CD4-positive, alpha-beta T cell treated with Interleukin-2 at 100 ng/mL for 4 hours (primary cell): ENCODE data around the gene MEGF6.

Experiments
- DNase-seq: peaks from one replicate; pipeline ENCODE4 v3.0.0-alpha.2; 2020; ENCODE audit warnings: low spot score

MEGF6 gene

DNA sequence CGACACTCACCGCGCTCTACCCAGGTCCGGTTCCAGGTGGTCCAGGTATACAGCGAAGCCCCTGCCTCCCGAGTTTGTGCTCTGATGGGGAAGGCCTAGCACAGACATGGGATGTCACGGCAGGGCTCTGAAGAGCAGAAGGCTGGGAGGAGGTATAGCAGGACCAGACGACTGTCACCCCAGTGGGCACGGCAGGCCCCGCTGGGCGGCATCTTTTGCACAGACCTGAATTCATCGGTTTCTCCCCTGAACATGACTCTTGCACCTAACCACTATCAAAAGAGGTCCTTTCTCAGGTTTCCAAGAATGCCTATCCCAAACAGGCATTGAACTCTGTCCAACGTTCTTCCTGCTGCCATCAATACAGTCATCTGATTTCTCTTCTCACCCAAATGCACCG is 126.3 kb downstream of the MEGF6 start:
- no peak for DNase-seq

DNA sequence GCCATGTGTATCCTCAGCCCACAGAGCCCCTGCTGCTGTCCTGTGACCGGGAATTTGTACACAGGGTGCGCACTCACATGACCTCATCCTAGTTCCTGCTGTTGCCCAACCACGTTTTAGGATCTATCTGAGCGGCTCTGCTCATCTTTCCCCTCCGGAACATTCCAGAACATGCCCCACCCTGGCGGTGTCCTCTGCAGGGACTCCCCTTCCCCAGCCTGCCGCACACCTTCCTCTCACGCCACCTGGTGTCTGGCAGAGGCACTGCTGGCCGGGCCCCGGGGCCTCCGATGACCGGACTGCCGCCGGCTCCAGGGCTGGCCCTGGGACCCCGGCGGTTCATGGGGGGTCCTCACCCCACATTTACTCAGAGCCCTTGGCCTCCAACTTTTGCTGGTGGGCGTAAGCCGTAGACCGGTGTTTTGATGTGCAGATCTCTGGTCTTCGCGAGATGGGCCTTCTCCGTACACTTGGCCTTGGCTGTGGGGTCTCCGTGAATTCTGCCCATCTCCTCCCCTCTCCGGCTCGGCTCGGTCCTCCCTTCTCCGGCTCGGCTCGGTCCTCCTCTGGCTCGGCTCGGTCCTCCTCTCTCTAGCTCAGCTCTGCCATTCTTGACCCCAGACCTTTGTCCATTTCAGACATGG is 127.4 kb downstream of the MEGF6 start:
- peak; percentile 16 for DNase-seq

DNA sequence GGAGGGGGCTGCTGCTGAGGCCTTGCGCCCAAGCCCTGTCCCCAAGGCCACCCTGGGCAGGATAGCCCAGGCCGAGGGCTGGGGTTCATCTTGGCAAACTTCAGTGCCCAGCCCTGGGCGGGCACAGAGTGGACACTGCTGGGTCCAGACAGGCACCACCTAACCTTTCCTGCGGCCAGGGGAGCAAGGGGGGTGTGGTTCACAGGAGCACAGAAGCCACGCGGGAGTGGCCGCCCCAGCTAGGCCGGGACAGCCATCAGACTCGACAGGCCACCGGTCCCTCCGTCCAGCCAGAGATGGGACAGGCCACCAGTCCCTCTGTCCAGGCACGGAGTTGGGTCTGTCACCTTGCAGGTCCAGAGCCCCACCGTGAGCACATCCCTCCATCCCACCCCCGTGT is 127.9 kb downstream of the MEGF6 start:
- DNase-seq, result no peak

DNA sequence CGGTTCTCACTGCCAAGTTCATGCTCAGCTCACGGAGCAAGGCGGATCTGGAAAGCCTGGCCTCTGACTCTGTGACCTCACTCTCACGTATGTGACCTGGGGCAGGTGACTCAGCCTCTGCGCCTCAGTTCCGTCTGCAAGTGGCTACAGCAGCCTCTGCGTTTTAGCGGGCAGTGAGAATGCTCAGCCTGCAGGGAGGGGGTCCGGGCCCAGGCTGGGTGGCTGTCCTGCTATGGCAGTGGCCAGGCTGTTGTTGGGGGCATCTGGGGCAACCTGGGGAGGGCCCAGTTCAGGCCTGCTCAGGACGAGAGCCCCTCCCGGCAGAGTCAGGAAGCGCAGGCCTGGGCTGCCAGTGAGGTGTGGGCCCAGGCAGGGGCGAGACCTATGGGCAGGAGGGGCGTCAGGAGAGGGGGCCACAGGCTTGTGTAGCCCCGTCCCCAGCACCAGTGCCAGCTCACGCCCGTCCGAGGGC is 128.9 kb downstream of the MEGF6 start:
- no peak for DNase-seq

DNA sequence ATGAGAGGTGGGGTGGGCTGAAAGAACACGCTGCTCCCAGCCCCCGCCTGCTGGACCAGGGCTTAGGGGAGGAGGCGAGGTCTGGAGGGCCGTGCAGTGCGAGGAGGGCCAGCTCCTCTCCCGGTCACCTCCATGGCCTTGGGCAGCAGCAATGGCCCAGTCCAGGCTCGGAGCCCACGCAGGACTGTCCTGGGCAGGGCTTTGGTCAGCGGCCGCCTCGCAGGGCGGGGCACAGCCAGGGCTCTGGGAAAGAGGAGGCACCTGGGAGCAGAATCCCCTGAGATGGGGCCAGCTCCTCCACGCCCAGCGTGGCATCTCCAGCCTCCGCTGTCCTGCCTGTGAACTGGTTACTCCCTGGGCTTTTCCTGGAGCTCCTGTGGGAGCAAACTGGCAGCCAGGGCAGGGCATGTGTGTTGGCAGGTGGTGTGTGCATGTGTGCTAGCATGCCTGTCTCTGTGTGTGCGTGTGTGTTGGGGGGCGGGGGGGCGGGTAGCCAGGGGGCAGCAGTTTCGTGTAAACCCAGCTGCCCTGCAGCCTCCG is 129.4 kb downstream of the MEGF6 start:
- no peak for DNase-seq

DNA sequence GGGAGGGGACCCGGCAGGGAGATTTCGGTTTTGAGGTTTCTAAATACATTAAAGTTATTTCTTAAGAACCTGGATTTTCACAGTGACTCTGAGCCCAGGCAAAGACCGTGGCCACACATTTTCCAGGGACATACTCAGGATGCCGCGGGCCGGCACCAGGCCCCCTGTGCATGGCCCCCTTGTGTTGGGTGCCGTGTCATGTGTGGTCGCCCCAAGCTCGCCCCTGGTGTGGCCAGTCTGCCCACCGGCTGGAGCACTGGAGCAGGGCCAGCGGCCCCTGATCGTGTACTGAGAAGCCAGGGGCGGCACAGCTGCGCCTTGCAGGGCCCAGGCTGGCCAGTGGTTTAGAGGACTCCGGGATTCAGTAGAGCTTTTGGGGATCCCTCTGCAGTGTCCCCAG is 130.3 kb downstream of the MEGF6 start:
- no peak for DNase-seq

DNA sequence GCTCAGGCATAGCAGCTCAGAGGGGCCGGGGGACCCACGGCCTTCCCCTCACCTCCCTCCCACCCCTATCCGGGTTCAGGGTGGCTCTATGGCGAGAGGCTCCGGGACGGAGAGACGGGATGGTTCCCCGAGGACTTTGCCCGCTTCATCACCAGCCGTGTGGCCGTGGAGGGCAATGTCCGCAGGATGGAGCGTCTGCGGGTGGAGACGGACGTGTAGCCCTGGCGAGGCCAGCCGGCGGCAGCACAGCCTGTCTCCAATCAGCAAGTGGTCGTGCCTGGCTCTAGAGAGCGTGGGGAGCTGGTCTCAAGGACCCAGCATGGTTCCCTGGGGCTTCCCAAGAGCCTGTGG is 131.0 kb downstream of the MEGF6 start:
- DNase-seq, result no peak

DNA sequence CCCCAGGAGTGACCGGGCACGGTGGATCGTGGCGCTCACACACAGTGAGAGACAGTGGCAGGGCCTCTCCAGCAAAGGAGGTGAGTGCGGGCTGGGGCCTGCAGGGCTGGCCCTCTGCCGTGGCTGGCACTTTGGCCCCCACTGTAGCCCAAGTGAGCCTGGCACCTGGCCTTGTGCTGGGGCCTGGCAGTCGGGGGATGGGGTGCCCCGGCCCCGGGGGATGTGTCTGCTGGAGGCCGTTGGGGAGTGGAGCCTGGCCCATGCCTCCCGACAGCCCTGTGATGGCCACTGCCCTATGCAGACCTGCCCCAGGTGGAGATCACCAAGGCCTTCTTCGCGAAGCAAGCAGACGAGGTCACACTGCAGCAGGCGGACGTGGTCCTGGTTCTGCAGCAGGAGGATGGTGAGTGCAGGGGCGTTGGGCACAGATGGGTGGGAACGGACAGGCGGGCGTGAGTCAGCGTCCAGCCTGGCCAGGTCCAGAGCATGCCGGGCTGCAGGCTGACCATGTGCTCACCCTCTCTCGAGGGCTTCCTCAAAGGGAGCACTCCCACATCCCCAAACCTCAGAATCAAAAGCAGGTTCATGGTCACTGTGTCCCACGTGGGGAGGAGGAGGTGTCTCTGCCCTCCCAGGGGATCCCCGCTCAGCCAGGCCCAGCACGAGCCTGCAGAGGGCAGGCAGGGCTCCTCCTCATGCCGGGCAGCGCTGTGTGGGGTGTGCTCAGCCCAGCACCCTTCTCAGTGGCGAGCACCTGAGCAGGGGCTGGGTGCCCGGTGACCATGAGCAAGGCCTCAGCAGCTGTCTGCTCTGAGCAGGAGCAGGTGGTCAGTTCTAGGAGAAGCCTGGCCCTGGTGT is 131.6 kb downstream of the MEGF6 start:
- no peak for DNase-seq

DNA sequence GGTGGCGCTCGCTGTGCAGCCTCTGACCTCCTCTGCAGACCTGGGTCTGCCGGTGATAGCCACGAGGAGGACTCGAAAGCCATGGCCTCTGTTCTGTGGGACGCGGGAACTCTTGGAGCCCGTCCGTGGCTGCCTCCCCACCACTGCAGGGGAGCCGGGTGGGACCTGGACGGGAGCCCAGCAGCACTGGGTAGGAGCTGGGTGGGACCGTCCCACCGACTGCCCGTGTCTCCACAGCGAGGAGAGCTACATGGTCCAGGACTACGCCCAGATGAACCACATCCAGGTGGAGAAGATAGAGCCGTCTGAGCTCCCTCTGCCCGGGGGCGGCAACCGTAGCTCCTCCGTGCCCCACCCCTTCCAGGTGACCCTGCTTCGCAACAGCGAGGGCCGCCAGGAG is 133.1 kb downstream of the MEGF6 start:
- DNase-seq, result no peak

DNA sequence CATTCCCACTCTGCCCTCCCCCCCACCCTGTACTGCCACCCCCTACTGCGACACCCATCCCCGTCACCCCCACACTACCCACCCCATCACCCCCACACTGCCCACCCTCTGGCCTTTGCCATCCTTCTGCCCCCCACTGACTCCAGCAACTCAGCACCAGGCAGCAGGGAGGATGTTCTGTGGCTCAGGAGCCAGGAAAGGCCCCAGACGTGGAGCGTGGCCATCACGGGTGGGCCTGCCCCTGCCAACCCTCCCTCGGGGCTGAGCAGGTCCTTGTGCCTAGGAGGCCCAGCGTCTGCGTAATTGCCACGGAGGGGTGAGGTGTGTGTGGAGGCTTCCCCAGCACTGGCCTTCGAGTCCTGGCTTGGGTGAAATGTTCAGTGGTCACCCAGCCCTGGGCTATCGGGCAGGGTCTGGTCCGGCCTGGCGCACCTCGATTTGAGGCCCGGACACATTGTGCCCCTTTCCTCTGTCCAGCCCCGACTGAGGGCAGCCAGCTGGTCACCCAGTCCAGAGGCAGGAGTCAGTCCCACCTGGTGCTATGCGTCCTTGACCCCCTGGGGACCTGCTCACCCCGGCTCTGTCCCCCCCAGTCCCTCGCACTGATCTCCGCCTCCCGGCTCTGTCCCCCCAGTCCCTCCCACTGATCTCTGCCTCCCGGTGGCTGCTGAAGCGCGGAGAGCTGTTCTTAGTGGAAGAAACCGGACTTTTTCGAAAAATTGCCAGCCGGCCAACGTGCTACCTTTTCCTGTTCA is 133.9 kb downstream of the MEGF6 start:
- no peak for DNase-seq

DNA sequence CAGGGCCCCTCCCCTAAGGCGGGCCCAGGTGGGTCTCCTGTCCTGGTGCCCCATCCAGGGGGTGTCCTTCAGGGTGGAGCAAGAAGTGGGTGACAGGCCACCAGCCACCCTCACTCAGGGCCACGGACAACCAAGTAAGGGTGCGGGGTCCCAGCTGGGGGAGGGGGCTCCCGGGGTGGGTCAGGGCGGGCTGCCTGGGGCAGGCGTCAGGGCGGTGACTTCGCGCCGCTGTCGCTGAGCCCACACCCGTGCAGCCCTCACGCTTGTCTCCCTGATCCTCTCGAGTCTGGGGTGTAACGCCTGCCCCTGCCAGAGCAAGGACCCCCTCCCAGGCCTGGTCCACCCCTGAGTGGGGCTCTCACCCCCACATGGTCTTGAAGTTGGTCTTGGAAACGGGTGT is 134.6 kb downstream of the MEGF6 start:
- DNase-seq, result no peak

DNA sequence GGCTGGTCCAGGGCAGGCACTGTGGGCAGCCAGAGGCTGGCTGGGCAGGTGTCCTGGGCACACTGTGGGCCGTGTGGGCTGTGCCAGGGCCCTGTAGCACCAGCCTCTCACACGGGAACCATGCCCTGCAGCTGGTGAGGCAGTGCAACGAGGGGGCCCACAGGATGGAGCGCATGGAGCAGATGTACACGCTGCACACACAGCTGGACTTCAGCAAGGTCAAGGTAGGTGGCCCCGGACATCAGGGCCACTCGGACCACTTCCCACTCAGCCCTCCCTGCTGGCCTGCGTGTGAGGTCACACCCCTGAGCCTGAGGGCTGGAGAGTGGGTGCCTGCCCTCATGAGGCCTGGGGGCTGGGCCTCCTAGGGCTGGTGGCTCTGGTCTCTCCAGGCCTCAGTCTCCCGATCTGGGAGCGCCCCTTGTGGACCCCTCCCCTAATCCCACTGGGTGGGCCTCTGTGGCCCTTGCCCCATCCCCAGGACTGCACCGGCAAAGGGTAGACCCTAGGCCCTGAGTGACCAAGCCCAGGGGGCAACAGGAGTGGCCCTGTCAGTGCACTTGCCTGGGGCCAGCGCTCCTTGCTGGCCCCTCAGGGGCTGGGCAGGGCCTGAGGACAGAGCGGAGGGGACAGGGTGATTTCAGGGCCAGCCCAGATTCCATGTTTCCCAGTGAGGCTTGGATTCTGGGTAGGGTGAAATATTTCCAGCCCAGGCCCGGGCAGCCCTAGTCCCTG is 135.3 kb downstream of the MEGF6 start:
- DNase-seq, result no peak

DNA sequence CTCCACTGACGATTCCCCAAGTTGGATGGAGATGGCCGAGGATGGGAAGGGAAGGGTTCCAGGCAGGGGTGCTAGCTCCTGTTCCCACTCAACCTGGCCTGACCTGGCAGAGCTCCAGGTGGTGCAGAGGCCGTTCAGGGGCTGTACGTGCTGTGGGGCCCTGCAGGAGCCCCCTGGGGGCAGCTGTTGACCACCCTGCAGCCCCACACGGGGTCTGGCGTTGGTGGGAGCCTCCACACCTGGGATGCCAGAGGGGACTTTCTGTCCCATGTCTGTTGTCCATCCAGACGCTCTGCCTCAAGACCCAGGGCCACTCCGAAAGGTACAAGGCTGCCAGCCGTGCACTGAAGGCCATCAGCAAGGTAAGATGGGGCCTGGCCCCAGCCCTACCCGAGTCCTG is 136.9 kb downstream of the MEGF6 start:
- DNase-seq, result no peak

DNA sequence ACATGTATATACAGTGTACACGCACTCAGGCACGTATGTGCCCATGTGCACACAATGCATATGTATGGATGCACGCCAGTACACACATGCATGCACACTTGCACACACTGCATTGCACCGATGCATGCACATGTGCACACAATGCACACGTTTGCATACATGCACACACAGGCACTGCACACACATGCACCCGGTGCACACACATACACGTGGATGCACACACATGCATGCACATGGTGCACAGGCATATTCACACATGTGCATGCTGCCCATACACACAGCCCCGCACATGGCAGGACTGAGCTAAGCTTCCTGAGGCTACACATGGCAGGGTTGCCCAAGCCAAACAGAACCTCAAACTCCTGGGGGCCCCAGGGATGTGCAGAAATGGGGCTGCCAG is 137.3 kb downstream of the MEGF6 start:
- no peak for DNase-seq

DNA sequence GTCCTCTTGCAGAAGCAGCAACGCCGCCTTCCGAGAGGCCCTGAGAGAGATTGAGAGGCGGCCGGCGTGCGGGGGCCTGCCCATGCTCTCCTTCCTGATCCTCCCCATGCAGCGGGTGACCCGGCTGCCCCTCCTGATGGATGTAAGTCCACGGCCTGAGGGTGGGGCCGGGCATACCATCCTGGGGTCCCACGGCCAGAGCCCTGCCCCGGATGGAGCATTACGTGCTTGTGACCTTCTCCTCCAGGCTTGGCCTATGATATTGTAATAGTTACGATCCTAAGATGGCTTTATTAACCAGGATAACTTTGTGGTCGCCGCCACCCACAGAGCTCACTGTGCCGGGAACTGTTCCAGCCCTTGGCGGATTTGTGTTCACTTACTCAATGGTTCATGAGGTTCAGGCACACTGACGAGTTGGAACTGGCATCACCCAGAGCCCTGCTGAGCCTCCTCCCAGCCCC is 137.9 kb downstream of the MEGF6 start:
- no peak for DNase-seq

DNA sequence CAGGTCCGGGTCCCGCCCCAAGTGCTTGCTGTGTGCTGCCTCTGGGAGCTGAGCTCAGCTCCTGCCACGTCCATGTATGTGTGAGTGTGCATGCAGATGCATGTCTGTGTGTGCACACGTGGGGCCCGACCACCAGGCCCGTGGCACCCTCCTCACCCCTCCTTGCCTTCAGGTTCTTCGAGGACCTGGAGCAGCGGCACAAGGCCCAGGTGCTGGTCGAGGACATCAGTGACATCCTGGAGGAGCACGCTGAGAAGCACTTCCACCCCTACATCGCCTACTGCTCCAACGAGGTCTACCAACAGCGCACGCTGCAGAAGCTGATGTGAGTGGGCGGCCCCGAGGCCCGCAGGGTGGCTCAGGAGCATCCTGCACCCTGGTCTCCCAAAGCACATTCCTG is 138.4 kb downstream of the MEGF6 start:
- no peak for DNase-seq

DNA sequence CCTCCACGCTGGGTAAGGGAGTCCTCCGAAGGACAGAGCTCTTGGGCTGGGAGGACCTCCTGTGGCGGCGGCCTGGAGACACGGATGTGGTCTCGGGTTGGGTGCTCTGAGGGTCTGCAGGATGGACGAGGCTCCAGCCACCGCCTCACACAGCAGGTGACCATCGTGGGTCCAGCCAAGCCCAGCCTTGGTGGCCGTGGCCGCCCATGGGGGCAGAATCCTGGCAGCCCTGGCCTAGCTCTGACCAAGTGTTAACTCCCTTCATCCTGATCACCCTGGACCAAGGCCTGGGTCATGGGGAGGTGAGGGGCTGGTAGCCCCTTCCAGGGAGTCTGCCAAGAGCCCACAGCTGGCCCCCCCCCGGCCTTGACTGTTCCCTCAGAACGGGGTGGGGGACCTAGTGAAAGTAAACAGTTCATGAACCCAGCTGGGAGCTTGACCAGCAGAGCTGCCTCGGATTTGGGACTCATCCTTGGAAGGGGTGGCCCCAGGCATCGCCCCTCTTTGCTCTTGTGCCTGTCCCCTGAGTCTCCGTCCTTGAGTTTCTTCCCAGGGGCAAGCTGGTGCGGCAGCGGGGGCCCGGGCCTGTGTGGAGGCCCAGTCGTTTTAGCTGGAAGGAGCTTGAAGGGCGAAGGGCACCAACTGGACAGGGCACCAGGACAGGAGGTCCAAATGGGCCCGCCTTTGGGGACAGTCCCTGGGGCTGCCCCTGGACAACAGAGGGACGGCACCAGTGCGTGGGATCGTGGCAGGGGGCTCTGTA is 139.0 kb downstream of the MEGF6 start:
- no peak for DNase-seq

DNA sequence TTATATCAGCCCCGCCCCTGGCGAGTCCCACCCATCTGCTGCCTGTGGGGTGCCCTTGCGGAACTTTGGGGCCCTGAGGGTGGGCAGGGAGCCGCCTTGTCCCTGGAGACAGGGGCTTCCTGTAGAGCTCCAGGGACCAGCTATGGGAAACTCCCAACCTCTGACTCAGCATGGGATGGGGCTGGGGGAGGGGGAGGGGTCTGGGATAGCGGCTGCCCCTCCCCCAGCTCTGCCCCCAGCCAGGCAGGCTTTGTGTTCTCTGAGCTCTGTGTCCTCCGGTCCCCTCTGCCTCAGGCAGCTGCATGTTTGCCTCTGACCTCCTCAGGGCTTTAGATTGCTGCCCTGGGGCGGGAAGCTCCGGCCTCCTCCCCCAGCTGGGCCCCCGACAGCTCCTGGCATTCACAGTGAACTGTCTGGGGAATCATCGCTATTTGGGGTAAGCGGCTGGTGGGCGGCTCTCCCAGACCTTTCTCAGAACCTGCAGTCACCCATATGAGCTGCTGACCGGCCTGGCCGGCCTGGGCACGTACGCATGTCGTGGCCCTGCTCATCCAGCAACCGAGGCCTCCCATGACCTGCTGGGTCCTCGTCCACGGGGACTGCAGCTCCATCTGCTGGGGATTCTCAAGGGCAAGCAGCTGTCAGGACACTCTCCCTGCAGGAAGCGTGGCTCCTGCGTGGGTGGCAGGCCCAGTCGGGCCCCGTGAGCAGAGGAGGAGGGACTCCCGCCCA is 139.8 kb downstream of the MEGF6 start:
- no peak for DNase-seq

DNA sequence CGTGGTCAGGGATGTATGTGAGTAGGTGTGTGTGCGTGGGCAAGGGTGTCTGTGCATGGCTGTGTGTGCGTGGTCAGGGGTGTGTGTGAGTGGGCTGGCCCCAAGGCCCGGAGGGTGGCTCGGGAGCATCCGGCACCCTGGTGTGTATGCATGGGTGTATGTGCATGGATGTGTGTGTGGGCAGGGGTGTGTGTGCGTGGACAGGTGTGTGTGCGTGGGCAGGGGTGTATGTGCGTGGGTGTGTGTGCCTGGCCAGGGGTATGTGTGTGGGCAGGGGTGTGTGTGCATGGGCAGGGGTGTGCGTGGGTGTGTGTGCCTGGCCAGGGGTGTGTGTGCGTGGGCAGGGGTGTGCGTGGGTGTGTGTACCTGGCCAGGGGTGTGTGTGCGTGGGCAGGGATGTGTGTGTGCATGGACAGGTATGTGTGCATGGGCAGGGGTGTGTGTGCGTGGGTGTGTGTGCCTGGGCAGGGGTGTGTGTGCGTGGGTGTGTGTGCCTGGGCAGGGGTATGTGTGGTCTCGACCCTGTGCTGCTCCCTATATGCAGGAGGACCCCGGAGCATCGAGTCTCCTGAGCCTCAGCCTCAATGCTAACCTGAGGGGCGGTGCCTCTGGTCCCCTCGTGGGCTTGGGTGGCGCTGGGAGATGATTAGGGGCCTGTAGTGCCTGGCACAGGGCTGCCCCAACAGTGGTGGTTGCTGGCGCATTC is 140.5 kb downstream of the MEGF6 start:
- DNase-seq, result no peak
